GM19328 (cell line): ENCODE data around the gene THBS3.
"Not testable (repeated sequence)": the region's sequence is repeated elsewhere in the genome, so short reads cannot be mapped to it uniquely, and the experiment has no call there.

Experiments used
- ATAC-seq: cut with Tn5 transposase; IDR thresholded peaks from one replicate; pipeline ENCODE4 v1.9.1; 2021; ENCODE audit warnings: mild to moderate bottlenecking, moderate library complexity; ENCODE audit not compliant: unreplicated experiment

Gene THBS3

DNA sequence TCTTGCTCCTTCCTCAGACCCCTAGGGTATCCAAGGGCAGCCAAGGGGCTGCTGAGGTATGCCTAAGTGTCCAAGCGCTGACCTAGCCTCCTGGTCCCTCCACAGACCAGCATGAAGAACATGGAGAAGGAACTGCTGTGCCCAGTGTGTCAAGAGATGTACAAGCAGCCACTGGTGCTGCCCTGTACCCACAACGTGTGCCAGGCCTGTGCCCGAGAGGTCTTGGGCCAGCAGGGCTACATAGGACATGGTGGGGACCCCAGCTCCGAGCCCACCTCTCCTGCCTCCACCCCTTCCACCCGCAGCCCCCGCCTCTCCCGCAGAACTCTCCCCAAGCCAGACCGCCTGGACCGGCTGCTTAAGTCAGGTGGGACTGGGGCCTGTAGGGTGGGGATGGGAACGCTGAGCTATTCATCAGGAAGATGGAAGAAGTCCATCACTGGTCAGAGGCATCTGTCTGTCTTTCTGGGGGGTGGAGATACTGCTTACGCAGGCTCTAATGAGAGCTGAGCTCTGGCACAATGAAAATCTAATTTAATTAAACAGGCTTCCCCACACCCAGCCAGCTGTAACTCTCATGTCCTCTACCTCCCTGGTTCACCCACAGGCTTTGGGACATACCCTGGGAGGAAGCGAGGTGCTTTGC lies 32.3 kb downstream of the THBS3 start:
- ATAC-seq, result no peak

DNA sequence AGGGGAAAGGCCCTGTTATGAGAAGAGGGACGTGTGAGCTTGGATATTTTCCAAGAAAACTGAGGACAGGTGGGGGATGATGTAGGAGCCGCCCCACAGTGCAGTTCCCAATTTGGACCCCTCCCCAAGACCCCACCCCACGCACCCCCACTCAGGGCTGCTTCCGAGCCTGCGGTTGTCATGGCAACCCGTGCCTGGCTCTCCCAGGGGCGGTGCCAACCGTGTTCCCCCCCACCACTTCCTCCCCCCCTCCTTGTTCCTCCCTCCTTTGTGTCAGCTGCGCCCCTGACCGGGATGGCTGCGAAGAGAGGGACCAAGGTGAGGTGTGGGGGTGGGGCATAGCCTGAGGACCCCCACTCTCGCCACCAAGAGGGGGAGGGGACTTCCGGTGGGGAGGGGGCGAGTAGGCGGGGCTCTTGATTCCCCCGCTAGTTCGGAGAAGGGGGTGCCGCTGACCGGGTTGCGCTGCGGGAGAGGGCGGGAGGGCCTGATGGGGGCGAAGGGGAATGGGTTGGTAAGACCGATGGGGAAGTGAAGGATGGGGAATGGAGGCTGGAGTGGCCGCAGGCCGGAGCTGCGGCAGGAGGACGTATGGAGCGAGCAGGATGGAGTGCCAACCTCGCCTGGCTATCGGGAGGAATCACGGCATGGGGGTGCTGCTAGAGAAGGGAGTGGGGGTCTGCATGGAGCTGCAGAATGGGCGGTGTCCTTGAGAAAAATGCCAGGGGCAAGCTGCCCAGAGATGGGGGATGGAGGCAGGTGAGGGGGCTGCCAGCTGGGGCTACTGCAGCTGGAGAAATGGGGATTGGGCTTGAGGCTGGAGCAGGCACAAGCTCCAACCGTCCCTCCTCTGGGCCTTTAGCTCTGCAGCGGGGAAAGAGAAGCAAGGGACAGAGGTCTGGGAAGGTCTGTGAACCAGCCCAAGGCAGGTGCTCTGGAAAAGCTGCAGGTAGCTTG lies 33.1 kb downstream of the THBS3 start:
- no peak for ATAC-seq

DNA sequence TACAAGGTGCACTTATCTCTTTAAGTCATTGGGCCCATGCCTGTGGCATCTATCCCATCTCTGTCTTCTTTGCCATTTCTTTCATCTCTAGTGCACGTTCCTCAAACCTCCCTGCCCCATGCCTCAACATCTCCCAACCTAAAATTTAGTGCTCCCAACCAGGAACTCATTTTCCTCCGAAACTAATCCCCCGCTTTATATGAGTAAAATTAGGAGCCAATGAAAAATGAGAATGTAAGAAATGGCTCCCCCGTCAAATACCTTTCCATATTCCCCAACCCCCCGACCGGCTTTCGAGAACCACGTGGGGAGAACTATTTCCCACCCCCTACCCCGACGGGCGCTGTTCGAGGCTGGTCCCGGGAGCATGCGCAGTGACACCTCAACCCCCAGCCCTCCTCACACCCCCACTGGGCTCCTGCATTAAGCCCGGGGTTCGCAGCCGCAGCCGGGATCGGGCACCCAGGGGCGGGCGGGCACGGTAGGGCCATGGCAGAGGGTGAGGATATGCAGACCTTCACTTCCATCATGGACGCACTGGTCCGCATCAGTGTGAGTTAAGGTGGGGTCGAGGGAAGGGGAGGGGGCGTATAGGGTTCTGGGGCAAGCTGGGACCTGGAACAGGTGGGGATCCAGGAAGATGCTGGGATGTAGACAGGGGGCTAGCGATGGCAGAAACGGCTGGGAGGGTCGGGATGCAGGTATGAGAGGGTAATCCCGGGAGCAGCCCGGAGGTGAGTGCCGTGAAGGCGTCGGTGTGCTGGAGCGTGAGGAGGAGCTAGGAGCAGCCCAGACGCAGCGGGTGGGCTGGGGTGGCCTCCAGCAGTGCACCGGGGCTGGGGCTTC lies 34.0 kb downstream of the THBS3 start, which contains the start of gene TRIM46:
Gene TRIM46, plus strand, starts transcription at position 372 of the 846 bp plus-strand sequence. Its CDS starts 118 bp downstream, at position 490.
- no peak for ATAC-seq

DNA sequence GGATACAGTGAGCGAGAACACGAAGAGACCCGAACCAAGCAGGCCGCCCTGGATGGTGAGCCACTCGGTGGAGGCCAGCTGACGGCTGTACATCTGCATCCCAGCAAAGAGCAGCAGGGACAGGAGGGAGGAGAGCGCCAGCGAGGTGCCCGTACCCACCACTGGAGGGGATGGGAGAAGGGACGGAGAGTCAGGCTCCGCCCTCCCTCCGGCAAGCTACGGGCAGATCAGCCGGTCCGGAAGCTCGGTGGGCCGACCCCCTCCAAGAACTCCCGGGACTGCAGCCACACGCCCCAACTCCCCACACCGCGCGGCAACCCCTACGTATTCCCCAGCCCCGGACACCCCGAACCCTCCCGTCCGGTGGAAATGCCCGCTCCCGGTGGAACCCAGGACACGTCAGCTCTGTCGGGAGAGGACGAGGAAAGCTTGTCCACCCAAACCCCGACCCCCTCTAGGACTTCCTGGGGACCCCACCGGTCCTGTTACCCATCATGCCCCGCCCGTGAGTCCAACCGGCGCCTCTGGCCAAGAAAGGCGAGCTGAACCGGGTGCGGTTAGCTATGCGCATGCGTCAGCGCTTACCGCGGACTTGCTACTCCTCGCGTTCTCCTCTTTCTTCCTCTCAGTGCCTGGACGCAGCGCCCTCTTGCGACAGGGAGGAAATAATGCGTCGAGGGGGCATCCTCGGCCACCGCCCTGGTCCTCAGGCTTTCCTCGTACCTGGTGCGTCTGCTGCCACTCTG lies 34.8 kb downstream of the THBS3 start, which contains the start of gene KRTCAP2:
Gene KRTCAP2, minus strand, starts transcription at position 573 of the 746 bp plus-strand sequence. Its CDS starts 80 bp downstream, at position 493.
- peak; percentile 78 for ATAC-seq

DNA sequence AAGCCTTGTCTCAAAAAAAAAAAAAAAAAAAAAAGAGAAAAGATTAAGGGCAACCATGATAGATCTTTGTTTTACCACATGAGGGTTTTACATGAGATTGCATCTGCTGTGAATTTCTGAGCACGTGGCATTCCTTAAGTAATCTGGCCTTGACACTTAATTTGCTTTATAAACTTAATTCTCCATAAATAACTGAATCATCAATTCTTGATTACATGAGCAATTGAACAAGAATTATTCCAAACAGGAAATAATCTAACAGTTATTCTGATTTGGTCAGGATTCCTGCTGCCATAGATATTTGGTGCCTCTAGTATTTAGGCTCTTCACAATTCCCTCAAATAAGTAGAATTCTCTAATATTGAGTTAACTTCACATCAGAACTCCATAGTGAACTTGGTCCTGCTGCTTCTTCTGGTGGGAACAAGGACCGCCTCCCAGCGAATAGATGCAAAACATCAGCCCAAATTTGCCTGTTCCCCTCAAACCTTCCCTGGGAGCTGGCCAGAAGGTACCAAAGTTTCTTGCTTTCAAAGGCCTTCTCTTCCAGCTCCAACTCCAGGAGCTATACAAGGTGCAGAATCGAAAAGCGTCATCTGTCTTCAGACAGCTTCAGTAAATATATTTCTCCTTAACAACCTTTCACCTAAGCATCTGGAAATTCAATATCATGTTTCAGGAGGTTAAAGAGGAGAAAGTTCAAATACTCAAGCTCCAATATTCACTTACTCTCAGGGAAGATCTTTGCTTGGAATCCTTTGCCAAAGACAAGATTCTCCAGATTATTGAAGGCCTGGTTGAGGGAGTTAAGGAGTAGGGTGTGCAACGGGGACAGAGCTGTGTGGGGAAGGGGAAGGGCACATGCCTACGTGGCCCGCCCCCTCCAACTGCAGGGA lies 35.6 kb downstream of the THBS3 start:
- peak; percentile 13 for ATAC-seq

DNA sequence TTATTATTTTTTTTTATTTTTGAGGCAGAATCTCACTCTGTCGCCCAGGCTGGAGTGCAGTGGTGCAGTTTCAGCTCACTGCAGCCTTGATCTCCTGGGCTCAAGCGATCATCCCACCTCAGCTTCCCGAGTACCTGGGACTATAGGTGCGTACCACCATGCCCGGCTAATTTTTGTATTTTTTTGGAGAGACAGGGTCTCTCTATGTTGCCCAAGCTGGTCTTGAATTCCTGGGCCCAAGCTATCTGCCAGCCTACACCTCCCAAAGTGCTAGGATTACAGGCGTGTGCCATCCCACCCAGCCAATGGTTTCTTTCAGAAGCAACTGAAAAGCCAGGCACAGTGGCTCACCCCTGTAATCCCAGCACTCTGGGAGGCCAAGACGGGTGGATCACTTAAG lies 36.9 kb downstream of the THBS3 start:
- ATAC-seq, result no peak

DNA sequence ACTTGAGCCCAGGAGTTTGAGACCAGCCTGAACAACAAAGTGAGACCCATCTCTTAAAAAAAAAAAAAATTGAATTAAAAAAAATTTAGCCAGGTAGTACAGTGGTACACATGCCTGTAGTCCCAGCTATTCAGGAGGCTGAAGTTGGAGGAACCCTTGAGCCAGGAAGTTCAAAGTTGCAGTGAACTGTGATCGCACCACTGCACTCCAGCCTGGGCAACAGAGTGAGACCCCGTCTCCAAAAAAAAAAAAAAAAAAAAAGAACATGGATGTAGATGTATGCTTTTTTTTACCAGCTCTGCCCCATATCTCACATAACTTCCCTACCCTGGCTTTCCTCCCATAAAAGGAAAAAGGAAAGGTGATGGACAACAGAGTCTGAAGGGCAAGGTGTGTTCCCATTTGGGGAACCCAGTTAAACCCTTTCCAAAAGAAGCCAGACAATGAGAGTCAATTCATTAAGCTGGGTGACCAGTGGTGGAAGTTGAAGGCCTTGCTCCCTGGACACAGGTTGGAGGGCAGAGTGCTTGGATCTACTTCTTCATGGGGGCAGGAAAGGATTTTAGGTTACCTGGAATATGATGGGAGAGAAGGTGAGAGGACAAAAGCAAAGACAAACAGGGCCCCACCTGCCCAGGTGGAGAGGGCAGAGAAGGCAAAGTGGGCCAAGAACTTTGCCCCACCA lies 37.5 kb downstream of the THBS3 start:
- ATAC-seq, result no peak

DNA sequence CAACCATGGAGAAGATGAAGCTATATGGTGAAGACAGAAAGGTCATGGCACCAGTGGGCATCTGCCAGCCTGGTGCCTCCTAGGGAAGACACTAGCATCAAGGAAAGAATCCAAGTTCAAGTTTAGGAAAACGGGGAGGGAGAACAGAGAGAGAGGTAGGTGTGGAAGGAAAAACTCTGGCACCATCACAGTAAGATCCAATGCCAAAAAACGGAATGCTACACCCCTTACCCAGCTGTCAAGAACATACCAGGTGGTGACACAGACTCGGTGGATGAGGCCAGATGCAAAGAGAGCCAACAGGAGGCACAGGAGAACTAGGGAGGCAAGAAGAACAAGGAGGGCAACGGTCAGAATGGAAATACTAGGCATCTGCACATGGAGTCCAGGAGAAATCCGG lies 38.2 kb downstream of the THBS3 start:
- no peak for ATAC-seq

DNA sequence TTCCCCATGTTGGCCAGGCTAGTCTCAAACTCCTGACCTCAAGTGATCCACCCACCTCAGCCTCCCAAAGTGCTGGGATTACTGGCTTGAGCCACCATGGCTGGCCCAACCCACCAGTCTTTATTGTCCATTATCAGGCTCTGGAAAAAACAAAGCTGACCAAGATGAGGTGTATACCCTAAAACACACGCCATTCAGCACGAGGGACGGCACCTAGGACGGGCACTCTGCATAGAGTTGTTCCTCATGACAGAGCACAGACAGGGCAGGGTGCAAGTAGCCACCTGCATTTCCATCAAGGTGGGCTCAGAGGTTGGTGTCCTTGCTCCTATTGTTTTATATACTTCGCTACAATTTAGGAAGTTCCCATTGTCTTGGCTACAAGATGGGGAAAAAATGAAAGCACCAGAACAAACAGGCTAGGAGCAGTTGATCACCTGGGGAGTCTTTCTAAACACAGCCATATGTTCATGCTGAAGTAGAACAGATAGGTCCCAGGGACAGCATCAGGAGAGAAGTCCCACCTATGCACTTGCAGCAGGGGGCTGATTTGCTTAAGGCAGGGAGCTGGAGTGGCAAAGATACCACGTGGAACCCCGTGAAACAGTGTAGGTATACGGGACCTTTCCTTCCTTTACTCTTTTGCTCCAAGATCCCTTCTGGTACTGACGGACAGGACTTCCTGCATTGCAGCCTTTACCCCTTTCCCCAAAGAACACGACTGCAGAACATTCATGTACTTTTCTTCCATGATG lies 39.1 kb downstream of the THBS3 start:
- ATAC-seq, result no peak

DNA sequence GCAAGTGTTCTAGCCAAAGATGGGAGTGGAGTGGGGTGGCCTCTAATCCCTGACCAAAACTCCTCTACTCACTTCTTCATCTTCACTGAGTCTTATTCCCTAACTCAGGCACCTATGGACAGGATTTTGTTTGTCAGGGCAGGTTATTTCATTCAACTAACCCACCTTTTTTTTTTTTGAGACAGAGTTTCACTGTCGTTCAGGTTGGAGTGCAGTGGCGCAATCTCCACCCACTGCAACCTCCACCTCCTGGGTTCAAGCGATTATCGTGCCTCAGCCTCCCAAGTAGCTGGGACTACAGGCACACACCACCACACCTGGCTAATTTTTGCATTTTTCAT lies 39.6 kb downstream of the THBS3 start:
- ATAC-seq, result not testable (repeated sequence)

DNA sequence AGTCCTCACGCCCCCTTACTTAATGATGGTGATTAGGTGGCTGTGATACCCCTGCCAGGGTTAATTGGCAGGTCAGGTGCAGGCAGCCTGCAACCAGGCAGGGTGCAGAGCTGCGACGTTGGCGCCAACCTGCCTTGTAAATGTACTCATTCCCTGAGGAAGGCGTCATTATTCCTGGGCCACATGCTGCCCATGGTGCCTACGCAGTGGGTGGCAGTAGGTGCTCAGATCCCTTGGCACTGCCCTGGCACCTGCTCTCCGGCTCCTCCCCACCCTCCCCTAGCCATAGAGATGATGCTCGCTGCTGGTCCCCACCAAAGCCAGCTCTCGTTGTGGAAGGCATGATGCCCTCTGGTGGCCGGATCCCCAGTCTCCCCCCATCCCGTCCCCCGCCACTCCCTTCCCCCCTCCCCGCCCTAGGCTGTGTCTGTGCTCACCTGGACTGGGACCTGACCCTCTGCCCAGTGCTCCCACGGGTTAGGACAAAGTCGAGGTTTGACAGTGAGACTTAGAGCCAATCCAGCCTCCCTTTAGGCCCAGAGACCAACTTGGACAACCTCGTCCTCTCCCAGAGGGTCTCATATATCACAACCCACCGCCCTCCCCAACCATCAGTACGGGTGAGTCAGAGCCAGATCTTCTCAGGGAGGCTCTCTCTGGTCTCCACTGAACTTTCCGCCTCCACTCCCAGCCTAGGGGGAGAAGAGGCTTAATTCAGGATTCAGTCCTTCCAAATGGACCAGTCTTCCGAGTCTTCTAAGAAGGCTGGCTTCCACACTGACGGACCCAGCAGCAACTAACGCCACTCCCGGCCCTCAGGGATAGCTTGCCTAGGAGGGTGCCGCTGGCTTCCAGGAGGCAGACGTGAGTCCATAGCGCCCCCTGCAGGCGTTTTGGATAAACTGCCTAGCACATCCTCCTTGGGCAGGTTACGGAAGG lies 40.3 kb downstream of the THBS3 start:
- no peak for ATAC-seq

DNA sequence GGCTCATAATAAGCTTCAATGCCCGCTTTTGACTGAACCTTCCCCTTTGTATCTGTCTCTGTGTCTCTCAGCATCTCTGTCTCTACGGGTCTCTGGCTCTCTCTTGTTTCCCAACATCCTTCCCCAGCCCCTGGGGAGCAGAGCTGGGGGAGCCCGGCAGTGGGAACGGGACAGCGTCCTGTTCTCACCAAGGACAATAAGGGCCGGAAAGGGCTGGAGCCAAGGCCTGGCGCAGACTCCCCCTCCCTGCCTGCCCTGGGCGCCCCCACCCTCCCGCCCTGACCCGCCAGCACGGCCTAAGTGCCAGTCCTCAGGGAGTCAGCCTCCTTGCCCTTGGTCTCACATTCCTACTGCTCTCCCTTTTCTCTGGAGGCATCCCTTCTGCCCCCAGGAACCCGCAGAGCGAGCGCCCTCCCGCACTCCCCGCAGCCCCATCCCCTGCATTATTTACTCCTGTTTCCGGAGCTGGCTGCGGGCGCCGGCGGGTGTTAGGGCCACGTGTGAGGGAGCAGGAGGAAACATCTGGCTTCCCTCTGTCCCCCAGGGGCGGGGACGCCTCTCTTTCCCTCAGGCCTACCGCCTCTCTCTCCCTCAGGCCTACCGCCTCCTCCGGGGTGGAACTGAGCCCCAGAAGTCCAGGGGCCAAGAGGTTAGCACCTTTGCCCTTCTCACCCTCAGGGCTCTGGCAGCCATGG lies 41.1 kb downstream of the THBS3 start:
- no peak for ATAC-seq

DNA sequence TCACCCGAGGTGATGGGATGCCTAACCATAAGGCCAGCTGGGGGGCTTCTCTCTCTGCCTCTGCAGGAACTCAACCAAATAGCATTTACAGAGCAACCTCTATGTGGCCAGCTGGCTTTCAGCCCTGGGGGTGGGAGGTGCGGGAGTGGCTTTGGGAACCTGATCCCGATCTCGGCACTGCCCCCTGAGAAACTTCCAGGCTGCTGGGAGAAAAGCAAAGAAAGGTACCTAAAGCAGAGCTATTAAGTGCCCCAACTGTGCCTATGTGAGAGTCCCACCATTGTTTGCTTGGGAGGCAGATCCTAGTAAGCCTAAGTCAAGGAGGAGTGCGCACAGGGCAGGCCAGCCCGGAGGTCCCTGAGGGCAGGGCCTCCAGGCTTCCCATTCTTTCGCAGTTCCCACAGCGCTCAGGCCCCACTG lies 41.6 kb downstream of the THBS3 start:
- no peak for ATAC-seq

DNA sequence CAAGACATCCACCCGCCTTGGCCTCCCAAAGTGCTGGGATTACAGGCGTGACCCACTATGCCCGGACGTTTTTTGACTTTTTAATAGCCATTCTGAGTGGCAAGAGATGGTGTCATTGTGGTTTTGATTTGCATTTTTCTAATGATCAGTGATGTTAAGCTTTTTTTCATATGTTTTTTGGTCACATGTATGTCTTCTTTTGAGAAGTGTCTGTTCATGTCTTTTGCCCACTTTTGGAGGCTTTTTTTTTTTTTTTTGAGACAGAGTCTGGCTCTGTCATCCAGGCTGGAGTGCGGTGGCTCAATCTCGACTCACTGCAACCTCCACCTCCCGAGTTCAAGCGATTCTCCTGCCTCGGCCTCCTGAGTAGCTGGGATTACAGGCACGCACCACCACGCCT lies 43.1 kb downstream of the THBS3 start:
- ATAC-seq, result not testable (repeated sequence)

DNA sequence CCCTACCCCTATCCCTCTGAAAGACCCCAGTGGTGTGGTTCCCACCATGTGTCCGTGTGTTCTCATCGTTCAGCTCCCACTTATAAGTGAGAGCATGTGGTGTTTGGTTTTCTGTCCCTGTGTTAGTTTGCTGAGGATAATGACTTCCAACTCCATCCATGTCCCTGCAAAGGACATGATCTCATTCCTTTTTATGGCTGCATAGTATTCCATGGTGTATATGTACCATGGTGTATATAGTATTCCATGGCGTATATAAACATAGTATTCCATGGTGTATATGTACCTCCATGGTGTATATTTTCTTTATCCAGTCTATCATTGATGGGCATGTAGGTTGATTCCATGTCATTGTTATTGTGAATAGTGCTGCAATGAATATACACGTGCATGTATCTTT lies 43.9 kb downstream of the THBS3 start:
- ATAC-seq, result not testable (repeated sequence)

DNA sequence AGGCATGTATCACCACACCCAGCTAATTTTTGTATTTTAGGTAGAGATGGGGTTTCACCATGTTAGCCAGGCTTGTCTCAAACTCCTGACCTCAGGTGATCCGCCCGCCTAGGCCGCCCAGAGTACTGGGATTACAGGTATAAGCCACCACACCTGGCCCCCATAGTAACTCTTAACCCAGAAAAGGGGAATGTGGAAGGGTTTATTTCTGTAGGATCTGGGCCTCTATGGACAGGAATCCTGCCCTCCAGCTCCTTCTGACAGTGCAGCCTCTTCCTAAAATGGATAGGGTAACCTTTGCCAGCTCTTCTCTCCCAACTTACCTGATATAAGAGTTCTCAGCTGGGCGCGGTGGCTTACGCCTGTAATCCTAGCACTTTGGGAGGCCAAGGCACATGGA lies 45.1 kb downstream of the THBS3 start:
- not testable (repeated sequence) for ATAC-seq
